ENCODE data around the gene SHE. TPM values are rescaled to one million over a fixed set of nuclear protein-coding genes. Genes with fewer than 3 reads are reported as not detected.

The SHE gene
- total and polyA plus RNA-seq, 2 donors (not counting 3 experiments of a cell fraction or from before 2014, with no cell fraction given): 30.1 to 52.7 TPM

DNA sequence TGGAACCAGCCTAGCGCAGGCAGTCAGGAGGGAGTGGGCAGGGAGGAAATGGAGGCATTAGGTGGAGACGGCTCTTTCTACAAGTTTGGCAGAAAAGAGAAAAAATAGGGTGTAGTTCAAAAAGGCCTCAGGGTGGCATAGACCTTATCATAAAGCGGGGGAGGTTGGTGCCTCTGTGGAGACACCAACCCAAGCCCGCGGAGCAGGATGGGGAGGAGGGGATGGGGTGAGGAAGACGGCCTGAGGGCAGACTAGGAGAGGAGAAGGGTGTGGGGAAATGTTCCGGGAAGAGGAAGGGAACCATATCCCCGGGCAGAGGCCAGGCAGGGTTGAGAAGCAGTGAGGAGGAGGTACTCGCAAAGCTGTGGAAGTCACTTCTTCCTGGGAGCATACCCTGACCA, 17.4 kb upstream of the SHE start:
- POLR2A ChIA-PET: no interaction called here
- Histone ChIP-seq H3K9me1 (replicated peaks; ENCODE audit: control insufficient read depth, extremely low read depth, insufficient read depth, low read length) (no peaks in the 10 kb centered on the region), H3K4me3 (replicated peaks in 1 of 3; ENCODE audit: insufficient read depth in 1 of 3, low read depth in 1 of 3, low read length in 3 of 3) (no peak overlapping the region), H4K20me1 (replicated peaks; ENCODE audit: control insufficient read depth, extremely low read depth, insufficient read depth, low read length) (no peaks in the 10 kb centered on the region), H3K9me3 (replicated peaks; ENCODE audit: control insufficient read depth, insufficient read depth, low read length) (no peaks in the 10 kb centered on the region), H3K27ac (ENCODE audit: insufficient read depth, low read depth, low read length) (no peak overlapping the region), H3K79me2 (ENCODE audit: control insufficient read depth, insufficient read depth, low read length) (no peaks in the 10 kb centered on the region), H3K36me3 (ENCODE audit: control insufficient read depth in 2 of 2, extremely low read depth in 1 of 2, insufficient read depth in 2 of 2, low read length in 2 of 2) (no peaks in the 10 kb centered on the region), H3K4me2 (ENCODE audit: insufficient read depth, low read length) (no peak overlapping the region), H3K9ac (replicated peaks; ENCODE audit: extremely low read depth, insufficient read depth, low read length) (no peak overlapping the region), H2AFZ (ENCODE audit: low read depth, low read length) (peak overlapping the region; percentile 5), H3K27me3 (ENCODE audit: control insufficient read depth in 2 of 2, insufficient read depth in 2 of 2, low read length in 2 of 2) (no peaks in the 10 kb centered on the region), H3K4me1 (ENCODE audit: control insufficient read depth, extremely low read depth, insufficient read depth, low read length) (peaks cover 18% of the 10 kb centered on the region)
- intact Hi-C loops (cut with micrococcal nuclease) (no loop called here), dilution Hi-C loops (cut with MboI; ENCODE audit: extremely low pct_ligation_motif_present, low sequenced_read_pairs) (no loop called here)
- BruUV-seq (replicated peaks): no TSS peak
- TF ChIP-seq JUN (IDR thresholded peaks at IDR 0.05; ENCODE audit: borderline replicate concordance, insufficient read depth, insufficient read length, low read depth) (no peak), GATA2 (IDR thresholded peaks at IDR 0.05; ENCODE audit: insufficient read depth, insufficient read length, low read depth, low read length) (no peak), FOS (IDR thresholded peaks at IDR 0.05; ENCODE audit: borderline replicate concordance, insufficient read depth, low read length) (no peak), POLR2A (IDR thresholded peaks at IDR 0.05; ENCODE audit: low read depth, low read length) (no peak), CTCF (IDR thresholded peaks at IDR 0.05; ENCODE audit: extremely low read depth in 1 of 2, insufficient read depth in 1 of 2, low read depth in 1 of 2, low read length in 2 of 2) (no peak), POLR2AphosphoS5 (IDR thresholded peaks at IDR 0.05; ENCODE audit: insufficient read depth, low read depth, low read length) (no peak), MYC (IDR thresholded peaks at IDR 0.05; ENCODE audit: low read depth, low read length) (no peak), EZH2 (IDR thresholded peaks at IDR 0.05; ENCODE audit: borderline replicate concordance, low read depth, low read length, severe bottlenecking) (no peak)
- TF ChIP-seq, protein P1, sequence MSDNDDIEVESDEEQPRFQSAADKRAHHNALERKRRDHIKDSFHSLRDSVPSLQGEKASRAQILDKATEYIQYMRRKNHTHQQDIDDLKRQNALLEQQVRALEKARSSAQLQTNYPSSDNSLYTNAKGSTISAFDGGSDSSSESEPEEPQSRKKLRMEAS (IDR thresholded peaks at IDR 0.05; ENCODE audit: insufficient read depth, insufficient read length): no peak
- DNase-seq (ENCODE audit: low read depth, low spot score): no peak
- no peak for FAIRE-seq
- CTCF ChIA-PET: interaction anchor here (1.0 to 2.5 kb wide), 3 partner anchors 17 to 39 kb away, joined by 3 to 18 read pairs (median 5); no protein-coding TSS in a partner anchor
